ENCODE measurements around the gene PAQR5. TPM values are rescaled to one million over a fixed set of nuclear protein-coding genes. Genes with fewer than 3 reads are reported as not detected.

Gene PAQR5
- total and polyA plus RNA-seq, 10 donors = 0.03 to 0.58 (median 0.27) TPM; not detected in 5

DNA sequence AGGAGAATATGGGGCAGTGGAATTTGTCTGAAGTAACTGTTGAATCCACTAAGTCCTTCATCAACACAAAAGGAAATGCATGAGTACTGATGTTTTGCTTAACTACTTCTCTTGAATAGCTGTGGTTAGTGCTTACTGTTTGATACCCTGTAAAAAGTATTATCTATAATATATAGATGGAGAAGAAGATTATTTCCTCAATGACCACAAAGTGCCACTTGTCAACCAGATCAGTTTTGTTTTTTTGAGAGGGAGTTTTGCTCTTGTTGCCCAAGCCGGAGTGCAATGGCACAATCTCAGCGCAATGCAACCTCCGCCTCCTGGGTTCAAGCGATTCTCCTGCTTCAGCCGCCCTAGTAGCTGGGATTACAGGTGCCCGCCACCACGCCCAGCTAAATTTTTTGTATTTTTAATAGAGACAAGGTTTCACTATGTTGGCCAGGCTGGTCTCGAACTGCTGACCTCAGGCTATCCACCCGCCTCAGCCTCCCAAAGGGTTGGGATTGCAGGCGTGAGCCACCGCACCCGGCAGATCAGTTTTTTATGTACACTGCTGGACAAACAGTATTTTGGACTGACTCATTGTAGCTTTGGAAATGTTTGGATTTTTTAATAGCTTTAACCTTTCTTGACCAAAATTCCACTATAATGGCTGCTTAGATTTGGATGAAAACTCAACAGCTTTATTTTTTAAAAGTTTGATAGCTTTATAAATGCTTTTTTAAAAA is 152.4 kb downstream of the PAQR5 start:
- DNase-seq = no peak
- TF ChIP-seq, protein P1, sequence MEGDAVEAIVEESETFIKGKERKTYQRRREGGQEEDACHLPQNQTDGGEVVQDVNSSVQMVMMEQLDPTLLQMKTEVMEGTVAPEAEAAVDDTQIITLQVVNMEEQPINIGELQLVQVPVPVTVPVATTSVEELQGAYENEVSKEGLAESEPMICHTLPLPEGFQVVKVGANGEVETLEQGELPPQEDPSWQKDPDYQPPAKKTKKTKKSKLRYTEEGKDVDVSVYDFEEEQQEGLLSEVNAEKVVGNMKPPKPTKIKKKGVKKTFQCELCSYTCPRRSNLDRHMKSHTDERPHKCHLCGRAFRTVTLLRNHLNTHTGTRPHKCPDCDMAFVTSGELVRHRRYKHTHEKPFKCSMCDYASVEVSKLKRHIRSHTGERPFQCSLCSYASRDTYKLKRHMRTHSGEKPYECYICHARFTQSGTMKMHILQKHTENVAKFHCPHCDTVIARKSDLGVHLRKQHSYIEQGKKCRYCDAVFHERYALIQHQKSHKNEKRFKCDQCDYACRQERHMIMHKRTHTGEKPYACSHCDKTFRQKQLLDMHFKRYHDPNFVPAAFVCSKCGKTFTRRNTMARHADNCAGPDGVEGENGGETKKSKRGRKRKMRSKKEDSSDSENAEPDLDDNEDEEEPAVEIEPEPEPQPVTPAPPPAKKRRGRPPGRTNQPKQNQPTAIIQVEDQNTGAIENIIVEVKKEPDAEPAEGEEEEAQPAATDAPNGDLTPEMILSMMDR (IDR thresholded peaks at IDR 0.05 in 8 of 11, conservative IDR thresholded peaks at IDR 0.05 in 3 of 11) = no peak
- TF ChIP-seq POLR2A (IDR thresholded peaks at IDR 0.05) = no peak
- TF ChIP-seq POLR2AphosphoS5 (IDR thresholded peaks at IDR 0.05) = no peak

DNA sequence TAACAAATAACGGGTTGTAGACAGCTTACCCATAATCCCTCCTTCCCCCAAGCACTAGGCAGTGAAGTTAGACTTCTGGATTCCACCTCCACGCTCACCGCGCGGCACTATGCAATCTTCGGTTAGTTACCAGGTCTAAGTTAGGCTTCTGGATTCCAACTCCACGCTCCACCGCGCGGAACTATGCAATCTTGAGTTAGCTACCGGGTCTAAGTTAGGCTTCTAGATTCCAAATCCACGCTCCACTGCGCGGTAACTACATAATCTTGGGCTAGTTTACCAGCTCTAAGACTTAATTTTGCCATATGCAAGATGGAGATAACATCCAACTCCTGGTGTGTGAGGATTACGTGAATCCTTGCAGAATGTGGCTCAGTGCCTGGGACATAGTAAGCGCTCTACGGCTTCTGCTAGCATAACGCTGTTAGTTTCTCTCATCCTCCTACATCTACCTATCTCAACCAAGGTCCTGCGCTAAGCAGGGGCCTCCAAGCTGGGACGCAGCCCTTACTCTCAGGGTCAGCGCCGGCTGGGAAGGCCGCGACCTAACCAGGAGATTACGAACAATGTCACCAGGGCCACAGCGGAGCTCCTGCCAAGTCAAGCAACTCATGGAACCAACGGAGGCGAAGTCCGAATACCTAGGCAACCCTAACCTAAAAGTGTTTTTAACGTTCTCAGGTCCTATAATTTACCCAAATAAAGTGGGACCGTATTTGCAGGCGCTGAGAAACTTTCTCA is 153.4 kb downstream of the PAQR5 start:
- TF ChIP-seq, protein P1 (IDR thresholded peaks at IDR 0.05 in 8 of 11, conservative IDR thresholded peaks at IDR 0.05 in 3 of 11) = peak in 1 of 11 experiments; percentile 13
- TF ChIP-seq POLR2A (IDR thresholded peaks at IDR 0.05) (peak in 1 of 3 donors; percentile 78), POLR2AphosphoS5 (IDR thresholded peaks at IDR 0.05) (no peak)
- DNase-seq = no peak
- WGBS, 5 donors = 6 to 31% (median 27%) methylated on average over 30 to 32 of the region's 32 CpGs

More for the DNA sequence above, 152.4 kb downstream of the PAQR5 start:
- Histone ChIP-seq H3K4me3 (no peak overlapping the region), H3K9me3 (no peaks in the 10 kb centered on the region), H3K27ac (peak overlapping the region in 5 of 8 donors; percentile 92 to 96 (median 94)), H3K27me3 (replicated peaks in 1 of 7) (no peaks in the 10 kb centered on the region), H3K4me1 (peaks cover 14 to 45% (median 36%) of the 10 kb centered on the region in 6 donors), H3K36me3 (peaks cover 0 to 39% (median 15%) of the 10 kb centered on the region in 6 donors)
- WGBS, 5 donors = 91 to 94% (median 93%) methylated on average over 12 of the region's 12 CpGs
- intact Hi-C loops (cut with DNase I; ENCODE audit: low total_unique reads) = no loop called here

DNA sequence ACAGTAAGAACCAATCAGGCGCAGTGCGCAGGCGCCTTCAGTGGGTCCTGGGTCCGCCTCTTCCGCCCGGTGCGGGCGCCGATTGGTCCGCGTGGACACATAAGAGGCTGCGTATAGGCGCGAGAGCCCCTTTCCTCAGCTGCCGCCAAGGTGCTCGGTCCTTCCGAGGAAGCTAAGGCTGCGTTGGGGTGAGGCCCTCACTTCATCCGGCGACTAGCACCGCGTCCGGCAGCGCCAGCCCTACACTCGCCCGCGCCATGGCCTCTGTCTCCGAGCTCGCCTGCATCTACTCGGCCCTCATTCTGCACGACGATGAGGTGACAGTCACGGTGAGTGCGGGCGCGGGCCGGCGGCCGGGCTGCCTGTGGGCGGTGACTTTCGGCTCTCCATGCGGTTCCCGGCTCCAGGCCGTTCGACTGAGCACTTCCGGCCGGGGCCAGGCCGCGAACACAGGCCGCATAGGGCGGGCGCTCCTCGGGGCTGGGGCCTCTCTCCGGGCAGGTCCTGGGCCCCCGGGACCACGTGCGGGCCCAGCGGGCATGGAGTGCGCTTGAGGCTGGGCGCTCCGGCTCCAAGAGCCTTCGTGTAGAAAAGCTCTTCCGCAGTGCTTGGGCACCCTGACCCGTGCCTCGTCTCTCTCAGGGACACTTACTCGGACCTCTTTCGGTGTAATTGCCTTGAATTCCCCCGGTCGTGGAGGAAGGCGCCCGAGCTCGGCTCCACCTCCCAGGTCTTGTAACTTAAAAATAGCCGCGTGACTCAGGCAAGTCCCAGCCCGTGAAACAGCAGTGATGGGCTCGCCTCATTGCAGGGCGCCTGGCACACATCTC is 154.2 kb downstream of the PAQR5 start, which contains the start of gene RPLP1:
RPLP1 (plus strand) TSS at position 127 of the 830 bp plus-strand sequence; CDS start at position 258, 131 bp downstream.
- TF ChIP-seq POLR2AphosphoS5 (IDR thresholded peaks at IDR 0.05) (peak; percentile 98 to 100 (median 100)), POLR2A (IDR thresholded peaks at IDR 0.05) (peak in 2 of 3 donors; percentile 15 to 80)
- TF ChIP-seq, protein P1 (IDR thresholded peaks at IDR 0.05 in 8 of 11, conservative IDR thresholded peaks at IDR 0.05 in 3 of 11) = peak in 2 of 11 experiments; percentile 7 to 29
- intact Hi-C loops (cut with DNase I; ENCODE audit: low total_unique reads) = no loop called here
- Histone ChIP-seq H3K27ac (peak within 1 kb of the TSS; percentile 92 to 97 (median 94)), H3K9me3 (no peaks in the 10 kb centered on the region), H3K27me3 (replicated peaks in 1 of 7) (no peaks in the 10 kb centered on the region), H3K4me1 (peaks cover 14 to 51% (median 36%) of the 10 kb centered on the region in 6 donors), H3K4me3 (peak within 1 kb of the TSS; percentile 82 to 99 (median 93)), H3K36me3 (peaks cover 0 to 39% (median 26%) of the 10 kb centered on the region in 6 donors)
- 0 to 1% (median 0%) methylated on average over 19 to 77 of the region's 77 CpGs for WGBS, 5 donors
- peak; percentile 99 for DNase-seq

More for the DNA sequence above, 153.4 kb downstream of the PAQR5 start:
- no peaks in the 10 kb centered on the region for H3K27me3 ChIP-seq (replicated peaks in 1 of 7)
- intact Hi-C loops (cut with DNase I; ENCODE audit: low total_unique reads) = no loop called here
- peak overlapping the region; percentile 82 to 99 (median 93) for H3K4me3 ChIP-seq
- H3K4me1 ChIP-seq = peaks cover 14 to 51% (median 36%) of the 10 kb centered on the region in 6 donors
- no peaks in the 10 kb centered on the region for H3K9me3 ChIP-seq
- peak overlapping the region; percentile 92 to 97 (median 94) for H3K27ac ChIP-seq
- peaks cover 0 to 39% (median 24%) of the 10 kb centered on the region in 6 donors for H3K36me3 ChIP-seq
